Bronchial epithelial cell (primary cell): Measurements from ENCODE around the gene CD14. TPM values are rescaled to one million over a fixed set of nuclear protein-coding genes. Genes with fewer than 3 reads are reported as not detected.

Experiments
- DNase-seq: peaks from one replicate; pipeline ENCODE4 v3.0.0-alpha.2; 2010; ENCODE audit warnings: low read depth
- FAIRE-seq: peaks from 2 replicates; lab custom pipeline; 2011; peaks lifted over from hg19 to GRCh38; lab: Jason Lieb, UNC
- H3K27me3 ChIP-seq: 2 replicates; pipeline ENCODE4 v1.5.1; 2011; ENCODE audit warnings: low read length; ENCODE audit not compliant: control insufficient read depth, insufficient read depth
- H3K36me3 ChIP-seq: 2 replicates; pipeline ENCODE4 v1.5.1; 2011; ENCODE audit warnings: low read length; ENCODE audit not compliant: control insufficient read depth, insufficient read depth
- H3K4me3 ChIP-seq: 2 replicates; pipeline ENCODE4 v1.5.1; 2011; ENCODE audit warnings: mild to moderate bottlenecking, low read depth, low read length, control low read depth
- total RNA-seq: library from RNA; depleted of rRNA; stranded (reverse); fragments of >200 nt; gene quantifications from 2 replicates; pipeline ENCODE4 v1.2.1, GENCODE V29; 2014
- TF ChIP-seq, protein P1 (sequence below): IDR thresholded peaks from 2 replicates; pipeline ENCODE4 v1.5.1; 2011; ENCODE audit warnings: mild to moderate bottlenecking, moderate library complexity, low read length, control low read depth, inconsistent platforms; ENCODE audit not compliant: insufficient read depth, severe bottlenecking

The CD14 gene
- total RNA-seq, 1 donor from 2014 or later = 3.2 TPM

DNA sequence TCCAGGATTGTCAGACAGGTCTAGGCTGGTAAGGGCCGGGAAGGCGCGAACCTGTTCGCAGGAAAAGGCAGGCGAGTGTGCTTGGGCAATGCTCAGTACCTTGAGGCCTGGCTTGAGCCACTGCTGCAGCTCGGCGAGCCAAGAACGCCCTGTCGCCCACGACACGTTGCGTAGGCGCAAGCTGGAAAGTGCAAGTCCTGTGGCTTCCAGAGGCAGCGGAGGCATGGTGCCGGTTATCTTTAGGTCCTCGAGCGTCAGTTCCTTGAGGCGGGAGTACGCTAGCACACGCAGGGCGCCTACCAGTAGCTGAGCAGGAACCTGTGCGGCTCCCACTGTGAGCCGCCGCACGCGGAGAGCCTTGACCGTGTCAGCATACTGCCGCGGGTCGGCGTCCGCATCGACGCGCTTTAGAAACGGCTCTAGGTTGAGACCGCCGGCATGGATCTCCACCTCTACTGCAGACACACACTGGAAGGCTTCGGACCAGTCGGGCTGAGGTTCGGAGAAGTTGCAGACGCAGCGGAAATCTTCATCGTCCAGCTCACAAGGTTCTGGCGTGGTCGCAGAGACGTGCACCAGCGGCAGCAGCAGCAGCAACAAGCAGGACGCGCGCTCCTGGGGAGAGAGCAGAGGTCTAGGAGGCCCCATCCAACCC, 482 bp downstream of the CD14 start:
- Histone ChIP-seq H3K4me3 (peak overlapping the region; percentile 23), H3K36me3 (no peaks in the 10 kb centered on the region), H3K27me3 (no peaks in the 10 kb centered on the region)
- no peak for FAIRE-seq
- TF ChIP-seq, protein P1, sequence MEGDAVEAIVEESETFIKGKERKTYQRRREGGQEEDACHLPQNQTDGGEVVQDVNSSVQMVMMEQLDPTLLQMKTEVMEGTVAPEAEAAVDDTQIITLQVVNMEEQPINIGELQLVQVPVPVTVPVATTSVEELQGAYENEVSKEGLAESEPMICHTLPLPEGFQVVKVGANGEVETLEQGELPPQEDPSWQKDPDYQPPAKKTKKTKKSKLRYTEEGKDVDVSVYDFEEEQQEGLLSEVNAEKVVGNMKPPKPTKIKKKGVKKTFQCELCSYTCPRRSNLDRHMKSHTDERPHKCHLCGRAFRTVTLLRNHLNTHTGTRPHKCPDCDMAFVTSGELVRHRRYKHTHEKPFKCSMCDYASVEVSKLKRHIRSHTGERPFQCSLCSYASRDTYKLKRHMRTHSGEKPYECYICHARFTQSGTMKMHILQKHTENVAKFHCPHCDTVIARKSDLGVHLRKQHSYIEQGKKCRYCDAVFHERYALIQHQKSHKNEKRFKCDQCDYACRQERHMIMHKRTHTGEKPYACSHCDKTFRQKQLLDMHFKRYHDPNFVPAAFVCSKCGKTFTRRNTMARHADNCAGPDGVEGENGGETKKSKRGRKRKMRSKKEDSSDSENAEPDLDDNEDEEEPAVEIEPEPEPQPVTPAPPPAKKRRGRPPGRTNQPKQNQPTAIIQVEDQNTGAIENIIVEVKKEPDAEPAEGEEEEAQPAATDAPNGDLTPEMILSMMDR = no peak
- peak; percentile 79 for DNase-seq

DNA sequence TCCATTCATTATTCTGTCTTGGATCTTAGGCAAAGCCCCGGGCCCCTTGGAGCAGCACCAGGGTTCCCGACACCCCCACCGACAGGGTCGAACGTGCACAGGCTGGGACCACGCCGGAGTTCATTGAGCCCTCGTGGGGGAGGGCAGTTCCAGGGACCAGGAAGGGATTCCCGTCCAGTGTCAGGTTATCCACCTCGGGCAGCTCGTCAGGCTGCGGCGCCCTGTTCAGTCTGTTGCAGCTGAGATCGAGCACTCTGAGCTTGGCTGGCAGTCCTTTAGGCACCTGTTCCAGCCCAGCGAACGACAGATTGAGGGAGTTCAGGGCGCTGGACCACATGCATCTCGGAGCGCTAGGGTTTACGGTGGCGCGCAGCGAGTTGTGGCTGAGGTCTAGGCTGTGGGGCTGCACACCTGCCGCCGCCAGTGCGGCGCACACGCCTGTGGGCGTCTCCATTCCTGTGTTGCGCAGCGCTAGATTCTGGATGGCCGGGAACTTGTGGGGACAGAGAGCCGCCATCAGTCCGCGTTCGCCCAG, 1.1 kb downstream of the CD14 start:
- no peak for DNase-seq

DNA sequence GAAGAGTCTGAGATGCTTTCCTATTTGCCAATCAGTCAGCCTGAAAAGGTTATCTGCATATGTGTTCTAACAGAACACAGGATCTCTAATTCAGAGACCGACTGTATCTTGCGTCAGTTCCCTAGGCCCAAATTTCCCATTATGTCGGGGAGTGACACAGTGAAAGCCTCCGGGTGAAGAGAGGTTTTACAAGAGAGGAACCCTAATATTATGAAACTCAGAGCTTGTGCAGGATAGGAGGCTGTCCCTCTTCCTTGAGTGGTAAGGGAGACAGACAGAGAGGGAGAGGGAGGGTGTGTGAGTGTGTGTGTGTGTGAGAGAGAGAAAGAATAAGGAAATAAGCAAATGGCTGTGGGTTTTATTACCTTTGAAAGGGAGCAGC, 1.9 kb downstream of the CD14 start:
- TF ChIP-seq, protein P1 = no peak
- DNase-seq (no peak), FAIRE-seq (no peak)
- Histone ChIP-seq H3K27me3 (no peaks in the 10 kb centered on the region), H3K36me3 (no peaks in the 10 kb centered on the region), H3K4me3 (no peak overlapping the region)

More for the DNA sequence above, 1.1 kb downstream of the CD14 start:
- TF ChIP-seq, protein P1 = peak; percentile 3
- H3K27me3 ChIP-seq = no peaks in the 10 kb centered on the region
- FAIRE-seq = no peak
- peak overlapping the region; percentile 23 for H3K4me3 ChIP-seq
- H3K36me3 ChIP-seq = no peaks in the 10 kb centered on the region

DNA sequence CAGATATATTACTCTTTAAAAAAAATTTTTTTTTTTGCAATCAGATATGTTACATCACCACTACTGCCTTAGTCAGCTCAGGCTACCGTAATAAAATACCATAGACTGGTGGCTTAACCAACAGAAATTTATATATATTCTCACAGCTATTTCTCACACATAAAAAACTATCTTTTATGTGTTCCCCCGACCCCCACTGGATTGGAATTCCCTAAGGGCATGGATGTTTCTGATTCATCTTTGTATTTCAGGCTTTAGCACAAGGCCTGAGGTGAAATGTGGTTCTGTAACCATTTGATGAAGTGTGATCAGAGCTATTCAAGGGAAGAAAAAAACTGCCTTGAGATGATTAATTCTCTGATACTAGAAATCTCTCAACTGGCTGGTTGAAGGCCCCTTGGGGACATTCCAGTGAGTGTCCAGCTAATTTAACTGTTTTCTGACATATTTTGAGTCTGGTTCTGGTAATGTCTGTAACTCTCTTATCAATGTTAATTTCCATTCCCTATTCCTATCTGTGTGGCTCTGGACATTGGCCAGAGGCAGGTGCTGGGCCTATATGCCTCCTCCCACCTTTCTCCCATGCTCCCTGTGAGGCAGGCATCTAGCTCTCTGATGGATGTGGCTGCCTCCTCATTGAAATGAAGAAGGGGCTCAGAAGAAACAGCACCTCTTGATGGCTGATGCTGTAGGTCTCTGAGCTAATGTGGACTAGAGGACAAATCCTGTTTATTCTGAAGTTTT, 2.5 kb downstream of the CD14 start:
- H3K4me3 ChIP-seq = no peak overlapping the region
- H3K27me3 ChIP-seq = no peaks in the 10 kb centered on the region
- TF ChIP-seq, protein P1 = no peak
- peak; percentile 35 for DNase-seq
- no peak for FAIRE-seq
- H3K36me3 ChIP-seq = no peaks in the 10 kb centered on the region

DNA sequence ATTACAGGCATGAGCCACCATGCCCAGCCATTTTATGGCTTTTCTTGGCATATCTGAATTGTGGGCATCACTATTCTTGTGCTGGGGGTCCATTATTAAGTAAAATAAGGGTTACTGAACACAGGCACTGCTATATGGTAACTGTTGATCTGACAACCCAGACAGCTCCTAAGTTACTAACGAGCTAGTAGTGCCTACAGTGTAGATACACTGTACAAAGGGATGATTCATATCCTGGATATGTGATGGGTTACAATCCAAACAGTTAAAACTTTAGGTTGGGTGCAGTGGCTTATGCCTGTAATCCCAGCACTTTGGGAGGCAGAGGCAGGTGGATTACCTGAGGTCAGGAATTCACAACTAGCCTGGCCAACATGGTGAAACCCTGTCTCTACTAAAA, 4.3 kb downstream of the CD14 start:
- FAIRE-seq (no peak), DNase-seq (peak; percentile 67)
- TF ChIP-seq, protein P1 = no peak
- no peaks in the 10 kb centered on the region for H3K36me3 ChIP-seq
- H3K27me3 ChIP-seq = no peaks in the 10 kb centered on the region
- H3K4me3 ChIP-seq = no peak overlapping the region
